ENCODE data around the gene TBL3. TPM values are rescaled to one million over a fixed set of nuclear protein-coding genes. Genes with fewer than 3 reads are reported as not detected.

TBL3 gene
- polyA plus RNA-seq, 1 donor: 30.3 TPM

- no peak for DNase-seq
Observed at GRCh38 chr16:2031081-2031577, 59.3 kb downstream of the TBL3 start.

Other genes starting within 250 kb of the TBL3 start
- gene NME3, start 200.5 kb upstream of the TBL3 start, polyA plus RNA-seq (ENCODE audit: insufficient read length): 18.0 TPM
- 10.7 TPM for gene EME2, start 199.2 kb upstream of the TBL3 start, polyA plus RNA-seq (ENCODE audit: insufficient read length)
- 53.8 TPM for gene MRPS34, start 198.9 kb upstream of the TBL3 start, polyA plus RNA-seq (ENCODE audit: insufficient read length)
- gene SPSB3, start 189.5 kb upstream of the TBL3 start, polyA plus RNA-seq (ENCODE audit: insufficient read length): 32.8 TPM
- 33.6 TPM for gene NUBP2, start 189.1 kb upstream of the TBL3 start, polyA plus RNA-seq (ENCODE audit: insufficient read length)
- 1.6 TPM for gene IGFALS, start 178.3 kb upstream of the TBL3 start, polyA plus RNA-seq (ENCODE audit: insufficient read length)
- 33.9 TPM for gene HAGH, start 145.2 kb upstream of the TBL3 start, polyA plus RNA-seq (ENCODE audit: insufficient read length)
- 35.5 TPM for gene FAHD1, start 144.8 kb upstream of the TBL3 start, polyA plus RNA-seq (ENCODE audit: insufficient read length)
- 3.2 TPM for gene MEIOB, start 99.9 kb upstream of the TBL3 start, polyA plus RNA-seq (ENCODE audit: insufficient read length)
- 0.15 TPM for gene HS3ST6, start 53.6 kb upstream of the TBL3 start, polyA plus RNA-seq (ENCODE audit: insufficient read length)
- gene MSRB1, start 28.9 kb upstream of the TBL3 start, polyA plus RNA-seq (ENCODE audit: insufficient read length): 55.9 TPM
- 0.18 TPM for gene RPL3L, start 17.4 kb upstream of the TBL3 start, polyA plus RNA-seq (ENCODE audit: insufficient read length)
- gene NDUFB10, start 12.5 kb upstream of the TBL3 start, polyA plus RNA-seq (ENCODE audit: insufficient read length): 116 TPM
- 1,628 TPM for gene RPS2, start 7.2 kb upstream of the TBL3 start, polyA plus RNA-seq (ENCODE audit: insufficient read length)
- gene RNF151, start 5.2 kb upstream of the TBL3 start, polyA plus RNA-seq (ENCODE audit: insufficient read length): not detected
- gene NOXO1, start 9.4 kb downstream of the TBL3 start, polyA plus RNA-seq (ENCODE audit: insufficient read length): 0.78 TPM
- gene GFER, start 12.1 kb downstream of the TBL3 start, polyA plus RNA-seq (ENCODE audit: insufficient read length): 23.1 TPM
- 1.5 TPM for gene SYNGR3, start 17.9 kb downstream of the TBL3 start, polyA plus RNA-seq (ENCODE audit: insufficient read length)
- 15.8 TPM for gene ZNF598, start 37.8 kb downstream of the TBL3 start, polyA plus RNA-seq (ENCODE audit: insufficient read length)
- 3.8 TPM for gene NPW, start 47.7 kb downstream of the TBL3 start, polyA plus RNA-seq (ENCODE audit: insufficient read length)
- gene NHERF2, start 54.8 kb downstream of the TBL3 start, polyA plus RNA-seq (ENCODE audit: insufficient read length): 82.9 TPM
- gene NTHL1, start 75.8 kb downstream of the TBL3 start, polyA plus RNA-seq (ENCODE audit: insufficient read length): 14.7 TPM
- 165 TPM for gene TSC2, start 75.9 kb downstream of the TBL3 start, polyA plus RNA-seq (ENCODE audit: insufficient read length)
- gene PKD1, start 163.8 kb downstream of the TBL3 start, polyA plus RNA-seq (ENCODE audit: insufficient read length): 82.5 TPM
- gene RAB26, start 176.6 kb downstream of the TBL3 start, polyA plus RNA-seq (ENCODE audit: insufficient read length): 2.1 TPM
- gene TRAF7, start 183.7 kb downstream of the TBL3 start, polyA plus RNA-seq (ENCODE audit: insufficient read length): 55.7 TPM
- gene CASKIN1, start 224.6 kb downstream of the TBL3 start, polyA plus RNA-seq (ENCODE audit: insufficient read length): 1.5 TPM
- gene MLST8, start 233.4 kb downstream of the TBL3 start, polyA plus RNA-seq (ENCODE audit: insufficient read length): 39.7 TPM
- 6.7 TPM for gene BRICD5, start 238.8 kb downstream of the TBL3 start, polyA plus RNA-seq (ENCODE audit: insufficient read length)
- 16.8 TPM for gene PGP, start 242.8 kb downstream of the TBL3 start, polyA plus RNA-seq (ENCODE audit: insufficient read length)